Measurements from ENCODE around the gene DCXR. TPM values are rescaled to one million over a fixed set of nuclear protein-coding genes. Genes with fewer than 3 reads are reported as not detected.

The DCXR gene
- total RNA-seq, 1 experiment from 2014 or later = 306 TPM

DNA sequence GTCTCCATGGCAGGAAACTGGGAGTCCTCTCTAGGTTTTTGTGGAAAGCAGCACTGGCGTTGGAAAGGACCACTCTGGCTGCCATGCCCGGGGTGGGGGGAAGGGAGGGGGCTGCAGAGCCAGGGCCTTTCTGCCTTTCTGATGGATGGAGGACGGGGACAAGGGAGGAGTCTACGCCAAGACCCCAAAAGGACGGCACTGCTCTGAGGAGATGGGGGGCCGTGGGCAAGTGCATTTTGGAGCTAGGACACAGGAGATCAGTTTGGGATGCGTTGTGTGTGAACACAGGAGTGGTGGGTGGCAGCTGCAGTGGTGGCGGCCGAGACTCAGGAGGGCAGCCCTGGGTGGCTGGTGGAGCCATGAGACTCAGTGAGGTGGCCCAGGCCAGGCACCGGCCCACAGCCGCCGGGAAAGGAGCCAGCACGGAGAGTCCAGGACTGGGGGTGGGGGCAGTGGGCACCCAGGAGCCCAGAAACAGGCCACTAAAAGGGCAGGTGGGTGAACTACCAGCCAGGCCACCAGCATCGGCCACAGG lies 16.9 kb downstream of the DCXR start:
- DNase-seq (ENCODE audit: low read depth, low spot score) (no peak), ATAC-seq (no peak)
- Histone ChIP-seq H3K36me3 (ENCODE audit: control insufficient read depth in 1 of 2, insufficient read depth in 2 of 2, low read length in 2 of 2) (peaks cover 0 to 10% of the 10 kb centered on the region in 2 experiments; a peak in 1 of 4 replicates), H3K4me3 (replicated peaks in 1 of 2; ENCODE audit: low read depth in 1 of 2, low read length in 2 of 2) (no peak overlapping the region; a peak in 1 of 4 replicates), H3K9ac (ENCODE audit: low read length) (no peak overlapping the region), H3K9me3 (ENCODE audit: control insufficient read depth in 1 of 2, insufficient read depth in 1 of 2, low read depth in 1 of 2, low read length in 2 of 2) (no peaks in the 10 kb centered on the region), H3K9me2 (ENCODE audit: insufficient read depth) (no peaks in the 10 kb centered on the region), H3K4me2 (ENCODE audit: low read length) (peak overlapping the region; percentile 80), H2AFZ (ENCODE audit: low read depth, low read length, poor library complexity, severe bottlenecking) (no peak overlapping the region), H3K4me1 (ENCODE audit: control insufficient read depth in 1 of 2, insufficient read depth in 2 of 2, low read length in 2 of 2) (peaks cover 29 to 47% of the 10 kb centered on the region in 2 experiments), H4K20me1 (ENCODE audit: insufficient read depth) (peaks cover 4% of the 10 kb centered on the region; the same call in 1 of the 2 replicates), H3K27ac (ENCODE audit: low read depth, low read length) (peak overlapping the region; percentile 96), H3K79me2 (ENCODE audit: insufficient read depth, low read length) (peaks cover 46% of the 10 kb centered on the region), H3K27me3 (ENCODE audit: insufficient read depth, low read length) (no peaks in the 10 kb centered on the region)
- intact Hi-C loops (cut with micrococcal nuclease) = loop anchor here (1.0 to 5.0 kb wide), 5 partner anchors 18 to 732 kb away; partner anchors contain the start of genes PCYT2 and TBCD
- CTCF ChIA-PET = interaction anchor here (0.9 to 5.3 kb wide), 18 partner anchors 10 to 345 kb away, joined by 3 to 151 read pairs (median 5); partner anchors contain the start of genes ARHGDIA, DCXR, MAFG and NOTUM
- RAD21 ChIA-PET (ENCODE audit: low non-redundant PET in 1 of 2, low total read pairs in 2 of 2, uncharacterized antibody in 2 of 2, unreplicated experiment in 2 of 2) = interaction anchor here (0.6 to 5.3 kb wide), 4 partner anchors 53 to 78 kb away, joined by 3 to 50 read pairs (median 22); partner anchors contain the start of gene NOTUM (in 2 of the 2)
- POLR2A ChIA-PET = interaction anchor here (0.7 to 1.5 kb wide), 6 partner anchors 10 to 151 kb away, joined by 3 to 4 read pairs (median 3); partner anchors contain the start of genes DCXR, MAFG and RAC3
- TF ChIP-seq SRF (IDR thresholded peaks at IDR 0.05; ENCODE audit: low read depth) = no peak
- no peak for TF ChIP-seq CBX3 (IDR thresholded peaks at IDR 0.05; ENCODE audit: low read depth)
- TF ChIP-seq YY1 (IDR thresholded peaks at IDR 0.05; ENCODE audit: extremely low read depth, insufficient replicate concordance, low read depth, low read length) = no peak
- no peak for TF ChIP-seq TCF7L2 (IDR thresholded peaks at IDR 0.05; ENCODE audit: borderline replicate concordance, extremely low read depth, insufficient read depth, insufficient read length)
- TF ChIP-seq SP1 (IDR thresholded peaks at IDR 0.05; ENCODE audit: low read depth) = no peak
- no peak for TF ChIP-seq FOSL1 (IDR thresholded peaks at IDR 0.05; ENCODE audit: low read depth)
- no peak for TF ChIP-seq ZFX (IDR thresholded peaks at IDR 0.05)
- TF ChIP-seq POLR2A (IDR thresholded peaks at IDR 0.05; ENCODE audit: borderline replicate concordance, extremely low read depth, insufficient read depth, insufficient read length) = no peak
- no peak for TF ChIP-seq EGR1 (IDR thresholded peaks at IDR 0.05; ENCODE audit: low read depth)
- TF ChIP-seq, protein P1, sequence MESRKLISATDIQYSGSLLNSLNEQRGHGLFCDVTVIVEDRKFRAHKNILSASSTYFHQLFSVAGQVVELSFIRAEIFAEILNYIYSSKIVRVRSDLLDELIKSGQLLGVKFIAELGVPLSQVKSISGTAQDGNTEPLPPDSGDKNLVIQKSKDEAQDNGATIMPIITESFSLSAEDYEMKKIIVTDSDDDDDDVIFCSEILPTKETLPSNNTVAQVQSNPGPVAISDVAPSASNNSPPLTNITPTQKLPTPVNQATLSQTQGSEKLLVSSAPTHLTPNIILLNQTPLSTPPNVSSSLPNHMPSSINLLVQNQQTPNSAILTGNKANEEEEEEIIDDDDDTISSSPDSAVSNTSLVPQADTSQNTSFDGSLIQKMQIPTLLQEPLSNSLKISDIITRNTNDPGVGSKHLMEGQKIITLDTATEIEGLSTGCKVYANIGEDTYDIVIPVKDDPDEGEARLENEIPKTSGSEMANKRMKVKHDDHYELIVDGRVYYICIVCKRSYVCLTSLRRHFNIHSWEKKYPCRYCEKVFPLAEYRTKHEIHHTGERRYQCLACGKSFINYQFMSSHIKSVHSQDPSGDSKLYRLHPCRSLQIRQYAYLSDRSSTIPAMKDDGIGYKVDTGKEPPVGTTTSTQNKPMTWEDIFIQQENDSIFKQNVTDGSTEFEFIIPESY (IDR thresholded peaks at IDR 0.05; ENCODE audit: extremely low read depth, insufficient replicate concordance, low read length) = no peak
- TF ChIP-seq POLR2AphosphoS5 (IDR thresholded peaks at IDR 0.05; ENCODE audit: low read depth, low read length) = no peak
- TF ChIP-seq, protein P2, sequence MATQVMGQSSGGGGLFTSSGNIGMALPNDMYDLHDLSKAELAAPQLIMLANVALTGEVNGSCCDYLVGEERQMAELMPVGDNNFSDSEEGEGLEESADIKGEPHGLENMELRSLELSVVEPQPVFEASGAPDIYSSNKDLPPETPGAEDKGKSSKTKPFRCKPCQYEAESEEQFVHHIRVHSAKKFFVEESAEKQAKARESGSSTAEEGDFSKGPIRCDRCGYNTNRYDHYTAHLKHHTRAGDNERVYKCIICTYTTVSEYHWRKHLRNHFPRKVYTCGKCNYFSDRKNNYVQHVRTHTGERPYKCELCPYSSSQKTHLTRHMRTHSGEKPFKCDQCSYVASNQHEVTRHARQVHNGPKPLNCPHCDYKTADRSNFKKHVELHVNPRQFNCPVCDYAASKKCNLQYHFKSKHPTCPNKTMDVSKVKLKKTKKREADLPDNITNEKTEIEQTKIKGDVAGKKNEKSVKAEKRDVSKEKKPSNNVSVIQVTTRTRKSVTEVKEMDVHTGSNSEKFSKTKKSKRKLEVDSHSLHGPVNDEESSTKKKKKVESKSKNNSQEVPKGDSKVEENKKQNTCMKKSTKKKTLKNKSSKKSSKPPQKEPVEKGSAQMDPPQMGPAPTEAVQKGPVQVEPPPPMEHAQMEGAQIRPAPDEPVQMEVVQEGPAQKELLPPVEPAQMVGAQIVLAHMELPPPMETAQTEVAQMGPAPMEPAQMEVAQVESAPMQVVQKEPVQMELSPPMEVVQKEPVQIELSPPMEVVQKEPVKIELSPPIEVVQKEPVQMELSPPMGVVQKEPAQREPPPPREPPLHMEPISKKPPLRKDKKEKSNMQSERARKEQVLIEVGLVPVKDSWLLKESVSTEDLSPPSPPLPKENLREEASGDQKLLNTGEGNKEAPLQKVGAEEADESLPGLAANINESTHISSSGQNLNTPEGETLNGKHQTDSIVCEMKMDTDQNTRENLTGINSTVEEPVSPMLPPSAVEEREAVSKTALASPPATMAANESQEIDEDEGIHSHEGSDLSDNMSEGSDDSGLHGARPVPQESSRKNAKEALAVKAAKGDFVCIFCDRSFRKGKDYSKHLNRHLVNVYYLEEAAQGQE (IDR thresholded peaks at IDR 0.05; ENCODE audit: low read depth) = no peak
- no TSS peak for BruUV-seq (replicated peaks)
